ENCODE results near the gene PPP1R15B.

DNA sequence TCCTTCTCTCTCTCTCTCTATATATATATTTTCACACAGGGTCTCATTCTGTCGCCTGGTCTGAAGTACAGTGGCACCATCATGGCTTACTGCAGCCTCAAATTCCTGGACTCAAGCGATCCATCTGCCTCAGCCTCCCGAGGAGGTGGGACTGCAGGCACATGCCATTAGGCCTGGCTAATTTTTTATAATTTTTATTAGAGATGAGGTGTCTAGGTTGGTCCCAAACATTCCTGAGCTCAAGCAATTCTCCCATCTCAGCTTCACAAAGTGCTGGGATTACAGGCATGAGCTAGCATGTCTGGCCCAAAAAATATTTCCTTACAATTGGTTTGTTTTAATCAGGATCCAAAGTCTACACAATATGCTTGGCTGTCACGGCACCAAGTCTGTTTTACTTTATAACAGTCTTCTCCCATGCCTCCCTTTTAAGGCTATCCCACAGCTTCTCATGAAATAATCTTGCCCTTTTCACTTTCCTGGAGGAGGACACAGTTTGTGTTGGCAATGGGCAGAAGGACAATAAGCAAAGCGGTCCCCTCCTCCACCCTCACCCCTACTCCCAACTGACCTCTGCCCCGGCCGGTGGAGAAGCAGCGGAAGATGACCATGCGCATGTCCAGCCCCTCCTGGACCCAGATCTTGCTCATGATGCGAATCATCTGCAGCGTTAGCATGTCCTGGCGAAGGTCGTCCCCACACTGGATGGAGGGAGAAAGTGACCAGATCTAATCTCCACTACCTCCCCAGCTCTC, 28.2 kb upstream of the PPP1R15B start:
- TF ChIP-seq, protein P1, sequence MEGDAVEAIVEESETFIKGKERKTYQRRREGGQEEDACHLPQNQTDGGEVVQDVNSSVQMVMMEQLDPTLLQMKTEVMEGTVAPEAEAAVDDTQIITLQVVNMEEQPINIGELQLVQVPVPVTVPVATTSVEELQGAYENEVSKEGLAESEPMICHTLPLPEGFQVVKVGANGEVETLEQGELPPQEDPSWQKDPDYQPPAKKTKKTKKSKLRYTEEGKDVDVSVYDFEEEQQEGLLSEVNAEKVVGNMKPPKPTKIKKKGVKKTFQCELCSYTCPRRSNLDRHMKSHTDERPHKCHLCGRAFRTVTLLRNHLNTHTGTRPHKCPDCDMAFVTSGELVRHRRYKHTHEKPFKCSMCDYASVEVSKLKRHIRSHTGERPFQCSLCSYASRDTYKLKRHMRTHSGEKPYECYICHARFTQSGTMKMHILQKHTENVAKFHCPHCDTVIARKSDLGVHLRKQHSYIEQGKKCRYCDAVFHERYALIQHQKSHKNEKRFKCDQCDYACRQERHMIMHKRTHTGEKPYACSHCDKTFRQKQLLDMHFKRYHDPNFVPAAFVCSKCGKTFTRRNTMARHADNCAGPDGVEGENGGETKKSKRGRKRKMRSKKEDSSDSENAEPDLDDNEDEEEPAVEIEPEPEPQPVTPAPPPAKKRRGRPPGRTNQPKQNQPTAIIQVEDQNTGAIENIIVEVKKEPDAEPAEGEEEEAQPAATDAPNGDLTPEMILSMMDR (IDR thresholded peaks at IDR 0.05; ENCODE audit: insufficient read depth, low read length, poor library complexity, severe bottlenecking), result no peak
- no peak for TF ChIP-seq EZH2phosphoT487 (conservative IDR thresholded peaks at IDR 0.05; ENCODE audit: low read length)

All from SU-DHL-6 (cell line).